ENCODE measurements around the gene HCRTR2. TPM values are rescaled to one million over a fixed set of nuclear protein-coding genes. Genes with fewer than 3 reads are reported as not detected.
"Not testable (repeated sequence)": the region's sequence is repeated elsewhere in the genome, so short reads cannot be mapped to it uniquely, and the experiment has no call there.

The HCRTR2 gene
- total and polyA plus RNA-seq, 7 donors: not detected

GRCh38 chr6:55282115-55282514 lies 107.8 kb downstream of the HCRTR2 start:
- Histone ChIP-seq H3K27me3 (no peaks in the 10 kb centered on the region), H3K4me3 (no peak overlapping the region), H3K4me1 (no peaks in the 10 kb centered on the region), H3K27ac (no peak overlapping the region), H3K36me3 (no peaks in the 10 kb centered on the region), H3K9me3 (no peaks in the 10 kb centered on the region)
- intact Hi-C loops (cut with DNase I): no loop called here
- 86 to 91% methylated on average over 6 of the region's 6 CpGs for WGBS, 2 donors
- TF ChIP-seq POLR2A (IDR thresholded peaks at IDR 0.05) (no peak), POLR2AphosphoS5 (IDR thresholded peaks at IDR 0.05) (no peak), CTCF (IDR thresholded peaks at IDR 0.05) (no peak), EP300 (IDR thresholded peaks at IDR 0.05) (no peak)
- no peak for DNase-seq

GRCh38 chr6:55286824-55287223 lies 112.5 kb downstream of the HCRTR2 start:
- Histone ChIP-seq H3K27ac (no peak overlapping the region), H3K4me3 (no peak overlapping the region), H3K9me3 (no peaks in the 10 kb centered on the region), H3K4me1 (no peaks in the 10 kb centered on the region), H3K36me3 (no peaks in the 10 kb centered on the region), H3K27me3 (no peaks in the 10 kb centered on the region)
- WGBS, 2 donors: 45% methylated on average over 2 of the region's 2 CpGs
- DNase-seq: no peak
- no peak for TF ChIP-seq POLR2AphosphoS5 (IDR thresholded peaks at IDR 0.05)
- TF ChIP-seq EP300 (IDR thresholded peaks at IDR 0.05): no peak
- no peak for TF ChIP-seq POLR2A (IDR thresholded peaks at IDR 0.05)
- TF ChIP-seq CTCF (IDR thresholded peaks at IDR 0.05): no peak
- intact Hi-C loops (cut with DNase I): no loop called here

GRCh38 chr6:55290736-55291135 lies 116.4 kb downstream of the HCRTR2 start:
- WGBS, 2 donors: 78 to 89% methylated on average over 2 of the region's 2 CpGs

GRCh38 chr6:55293116-55293515 lies 118.8 kb downstream of the HCRTR2 start:
- 54% methylated on average over 2 of the region's 2 CpGs for WGBS, 2 donors
- Histone ChIP-seq H3K36me3 (no peaks in the 10 kb centered on the region), H3K4me1 (no peaks in the 10 kb centered on the region), H3K27ac (no peak overlapping the region), H3K4me3 (no peak overlapping the region), H3K9me3 (no peaks in the 10 kb centered on the region), H3K27me3 (no peaks in the 10 kb centered on the region)
- DNase-seq: no peak
- intact Hi-C loops (cut with DNase I): no loop called here
- no peak for TF ChIP-seq CTCF (IDR thresholded peaks at IDR 0.05)
- TF ChIP-seq POLR2AphosphoS5 (IDR thresholded peaks at IDR 0.05): no peak
- no peak for TF ChIP-seq POLR2A (IDR thresholded peaks at IDR 0.05)
- no peak for TF ChIP-seq EP300 (IDR thresholded peaks at IDR 0.05)

More at GRCh38 chr6:55290736-55291135, 116.4 kb downstream of the HCRTR2 start:
- intact Hi-C loops (cut with DNase I): no loop called here
- H3K4me3 ChIP-seq: no peak overlapping the region
- TF ChIP-seq POLR2A (IDR thresholded peaks at IDR 0.05) (no peak), EP300 (IDR thresholded peaks at IDR 0.05) (no peak), CTCF (IDR thresholded peaks at IDR 0.05) (no peak), POLR2AphosphoS5 (IDR thresholded peaks at IDR 0.05) (no peak)
- DNase-seq: no peak
- H3K4me1 ChIP-seq: no peaks in the 10 kb centered on the region
- no peaks in the 10 kb centered on the region for H3K36me3 ChIP-seq
- no peaks in the 10 kb centered on the region for H3K9me3 ChIP-seq
- no peaks in the 10 kb centered on the region for H3K27me3 ChIP-seq
- no peak overlapping the region for H3K27ac ChIP-seq

GRCh38 chr6:55297214-55297613 lies 122.9 kb downstream of the HCRTR2 start:
- WGBS, 2 donors: 93% methylated on average over 3 of the region's 3 CpGs
- H3K9me3 ChIP-seq; H3K4me3 ChIP-seq; H3K27ac ChIP-seq; DNase-seq; H3K27me3 ChIP-seq; intact Hi-C loops (cut with DNase I); H3K4me1 ChIP-seq; H3K36me3 ChIP-seq: not testable (repeated sequence)
